GM03348 (cell line): Measurements from ENCODE around the gene POLR2F.
"Not testable (repeated sequence)": the region's sequence is repeated elsewhere in the genome, so short reads cannot be mapped to it uniquely, and the experiment has no call there.

Source experiments
- DNase-seq: peaks from one replicate; pipeline ENCODE4 v3.0.0; 2012; ENCODE audit warnings: low spot score

Gene POLR2F

GRCh38 chr22:37925767-37926166 lies 27.7 kb upstream of the POLR2F start:
- no peak for DNase-seq

- no peak for DNase-seq
Observed at GRCh38 chr22:37926358-37926757, 27.1 kb upstream of the POLR2F start.

- DNase-seq = no peak
Observed at GRCh38 chr22:37926771-37927636, 26.5 kb upstream of the POLR2F start.

GRCh38 chr22:37927637-37927936 lies 25.9 kb upstream of the POLR2F start:
- DNase-seq = no peak

- no peak for DNase-seq
Observed at GRCh38 chr22:37929390-37929789, 24.1 kb upstream of the POLR2F start.

GRCh38 chr22:37930270-37930951 lies 23.1 kb upstream of the POLR2F start:
- DNase-seq = peak; percentile 77

- no peak for DNase-seq
Observed at GRCh38 chr22:37930952-37931440, 22.5 kb upstream of the POLR2F start.

- no peak for DNase-seq
Observed at GRCh38 chr22:37931893-37932389, 21.6 kb upstream of the POLR2F start.

- no peak for DNase-seq
Observed at GRCh38 chr22:37932401-37932800, 21.1 kb upstream of the POLR2F start.

- DNase-seq = no peak
Observed at GRCh38 chr22:37932821-37933578, 20.5 kb upstream of the POLR2F start.

- peak; percentile 97 for DNase-seq
Observed at GRCh38 chr22:37933711-37934376, 19.7 kb upstream of the POLR2F start.

GRCh38 chr22:37940698-37941376 lies 12.7 kb upstream of the POLR2F start:
- no peak for DNase-seq

GRCh38 chr22:37942133-37942532 lies 11.4 kb upstream of the POLR2F start:
- no peak for DNase-seq

GRCh38 chr22:37943136-37943824 lies 10.2 kb upstream of the POLR2F start:
- DNase-seq = no peak

- DNase-seq = no peak
Observed at GRCh38 chr22:37943825-37944198, 9.7 kb upstream of the POLR2F start.

- DNase-seq = not testable (repeated sequence)
Observed at GRCh38 chr22:37944423-37944822, 9.1 kb upstream of the POLR2F start.

GRCh38 chr22:37947142-37947795 lies 6.2 kb upstream of the POLR2F start:
- DNase-seq = not testable (repeated sequence)

GRCh38 chr22:37951305-37951704 lies 2.2 kb upstream of the POLR2F start:
- no peak for DNase-seq

- DNase-seq = not testable (repeated sequence)
Observed at GRCh38 chr22:37952629-37953028, 870 bp upstream of the POLR2F start.

GRCh38 chr22:37953062-37953436 lies 450 bp upstream of the POLR2F start:
- peak; percentile 65 for DNase-seq
